BJ (cell line): ENCODE data around the gene SFXN5. TPM values are rescaled to one million over a fixed set of nuclear protein-coding genes. Genes with fewer than 3 reads are reported as not detected.
A peak's percentile ranks its signal among the peaks of the same experiment; 100 is the strongest.

Experiments
- CTCF ChIA-PET: fragments of 350-600 bp; formaldehyde crosslinking; extraction: SDS; loops from one replicate; lab custom pipeline; 2021; ENCODE audit warnings: antibody characterized with exemption, inconsistent platforms; lab: Yijun Ruan, JAX
- POLR2A ChIA-PET: fragments of 300-600 bp; sonication (Branson Sonifier 250); formaldehyde crosslinking; extraction: SDS; loops from one replicate; lab custom pipeline; 2021; ENCODE audit warnings: antibody characterized with exemption; lab: Charles Lee
- DNase-seq: peaks from one replicate; pipeline ENCODE4 v3.0.0-alpha.2; 2011; ENCODE audit warnings: low read depth
- H3K27me3 ChIP-seq: 2 replicates; pipeline ENCODE4 v1.6.0; 2011; ENCODE audit warnings: low read length; ENCODE audit not compliant: control insufficient read depth, insufficient read depth
- H3K36me3 ChIP-seq: 2 replicates; pipeline ENCODE4 v1.5.1; 2011; ENCODE audit warnings: low read length; ENCODE audit not compliant: control insufficient read depth, insufficient read depth
- H3K4me3 ChIP-seq: 2 replicates; pipeline ENCODE4 v1.5.1; 2011; ENCODE audit warnings: low read depth, mild to moderate bottlenecking, control low read depth, low read length
- CTCF ChIP-seq: IDR thresholded peaks from 2 replicates; pipeline ENCODE4 v1.5.1; 2011; ENCODE audit warnings: low read depth, mild to moderate bottlenecking, control low read depth, inconsistent platforms, low read length, moderate library complexity; ENCODE audit not compliant: insufficient read depth
- polyA plus RNA-seq: library from polyadenylated mRNA; depleted of rRNA; stranded (reverse); fragments of >200 nt; gene quantifications from 2 replicates; pipeline ENCODE4 v1.2.3, GENCODE V29; 2011

The SFXN5 gene
- polyA plus RNA-seq, 1 experiment = 11.5 TPM

- ChIA-PET CTCF (interaction anchor here (1.0 kb wide), 2 partner anchors 31 to 61 kb away, joined by 3 read pairs; no protein-coding TSS in a partner anchor), POLR2A (no interaction called here)
- Histone ChIP-seq H3K36me3 (peaks cover 5% of the 10 kb centered on the region), H3K27me3 (no peaks in the 10 kb centered on the region), H3K4me3 (no peak overlapping the region)
- no peak for TF ChIP-seq CTCF
- peak; percentile 19 for DNase-seq
These were observed 18.0 kb downstream of the SFXN5 start for GRCh38 chr2:73053316-73054114.

- no peak for DNase-seq
- Histone ChIP-seq H3K4me3 (no peak overlapping the region), H3K27me3 (no peaks in the 10 kb centered on the region), H3K36me3 (peaks cover 2% of the 10 kb centered on the region)
- TF ChIP-seq CTCF = no peak
- CTCF ChIA-PET = no interaction called here
- POLR2A ChIA-PET = no interaction called here
These were observed 21.4 kb downstream of the SFXN5 start for GRCh38 chr2:73050121-73050545.

- DNase-seq = no peak
- peaks cover 2% of the 10 kb centered on the region; the same call in 1 of the 2 replicates for H3K36me3 ChIP-seq
- H3K4me3 ChIP-seq = no peak overlapping the region
- ChIA-PET CTCF (interaction anchor here (2.2 kb wide), 1 partner anchor 133 kb away, joined by 6 read pairs; no protein-coding TSS in a partner anchor), POLR2A (no interaction called here)
- no peaks in the 10 kb centered on the region for H3K27me3 ChIP-seq
- no peak for TF ChIP-seq CTCF
These were observed 27.3 kb downstream of the SFXN5 start for GRCh38 chr2:73043929-73044832.

GRCh38 chr2:73043276-73043675, 28.2 kb downstream of the SFXN5 start:
- Histone ChIP-seq H3K36me3 (peaks cover 2% of the 10 kb centered on the region; the same call in 1 of the 2 replicates), H3K4me3 (no peak overlapping the region), H3K27me3 (no peaks in the 10 kb centered on the region)
- no peak for TF ChIP-seq CTCF
- DNase-seq = no peak
- ChIA-PET POLR2A (no interaction called here), CTCF (interaction anchor here (1.2 to 2.2 kb wide), 2 partner anchors 9 to 134 kb away, joined by 3 to 6 read pairs; no protein-coding TSS in a partner anchor)
